ENCODE results near the gene EEF1E1. TPM values are rescaled to one million over a fixed set of nuclear protein-coding genes. Genes with fewer than 3 reads are reported as not detected.

The EEF1E1 gene
- polyA plus RNA-seq, 1 donor from 2014 or later: 113 TPM

- no peak overlapping the region for H2AFZ ChIP-seq (ENCODE audit: low read depth, low read length)
- no peaks in the 10 kb centered on the region for H4K20me1 ChIP-seq (ENCODE audit: insufficient read depth)
- no peak overlapping the region for H3K9ac ChIP-seq (ENCODE audit: low read length)
- peaks cover 6% of the 10 kb centered on the region for H3K36me3 ChIP-seq (ENCODE audit: insufficient read depth, low read length)
- H3K79me2 ChIP-seq (replicated peaks; ENCODE audit: insufficient read depth, low read length): no peaks in the 10 kb centered on the region
- H3K9me2 ChIP-seq (ENCODE audit: insufficient read depth, low read length): no peaks in the 10 kb centered on the region
- no peaks in the 10 kb centered on the region for H3K9me3 ChIP-seq (ENCODE audit: low read length)
- no peak overlapping the region for H3K4me3 ChIP-seq (ENCODE audit: low read length)
- H3K27me3 ChIP-seq (ENCODE audit: insufficient read depth, low read depth, low read length): no peaks in the 10 kb centered on the region
- no peak for TF ChIP-seq MXI1 (conservative IDR thresholded peaks at IDR 0.05; ENCODE audit: poor library complexity, severe bottlenecking)
- no peak for TF ChIP-seq SMC3 (conservative IDR thresholded peaks at IDR 0.05; ENCODE audit: poor library complexity)
- no peak for TF ChIP-seq CTCF (IDR thresholded peaks at IDR 0.05; ENCODE audit: poor library complexity, severe bottlenecking)
- TF ChIP-seq EP300 (conservative IDR thresholded peaks at IDR 0.05; ENCODE audit: poor library complexity, severe bottlenecking): no peak
- no peak for TF ChIP-seq POLR2AphosphoS5 (IDR thresholded peaks at IDR 0.05)
- TF ChIP-seq EZH2 (IDR thresholded peaks at IDR 0.05; ENCODE audit: borderline replicate concordance, insufficient read depth, low read length, poor library complexity, severe bottlenecking): no peak
- no peak for TF ChIP-seq TAF1 (IDR thresholded peaks at IDR 0.05; ENCODE audit: low read depth)
- TF ChIP-seq RAD21 (conservative IDR thresholded peaks at IDR 0.05): no peak
- TF ChIP-seq REST (IDR thresholded peaks at IDR 0.05; ENCODE audit: borderline replicate concordance): no peak
- H3F3A ChIP-seq (ENCODE audit: insufficient read depth, low read length, poor library complexity, severe bottlenecking): no peaks in the 10 kb centered on the region
- H3K27ac ChIP-seq (ENCODE audit: low read length): no peak overlapping the region
- H3K4me2 ChIP-seq (ENCODE audit: low read length): no peak overlapping the region
These were observed 17.3 kb downstream of the EEF1E1 start for GRCh38 chr6:8085053-8085511.

- Histone ChIP-seq H3K79me2 (replicated peaks; ENCODE audit: insufficient read depth, low read length) (no peaks in the 10 kb centered on the region), H3K36me3 (ENCODE audit: insufficient read depth, low read length) (peaks cover 6% of the 10 kb centered on the region)
- TF ChIP-seq CTCF (IDR thresholded peaks at IDR 0.05; ENCODE audit: poor library complexity, severe bottlenecking): no peak
- TF ChIP-seq TAF1 (IDR thresholded peaks at IDR 0.05; ENCODE audit: low read depth): no peak
- no peak for TF ChIP-seq REST (IDR thresholded peaks at IDR 0.05; ENCODE audit: borderline replicate concordance)
- TF ChIP-seq POLR2AphosphoS5 (IDR thresholded peaks at IDR 0.05): no peak
- TF ChIP-seq MXI1 (conservative IDR thresholded peaks at IDR 0.05; ENCODE audit: poor library complexity, severe bottlenecking): no peak
- no peak for TF ChIP-seq EP300 (conservative IDR thresholded peaks at IDR 0.05; ENCODE audit: poor library complexity, severe bottlenecking)
These were observed 17.8 kb downstream of the EEF1E1 start for GRCh38 chr6:8084586-8084985.

More at GRCh38 chr6:8084586-8084985, 17.8 kb downstream of the EEF1E1 start:
- Histone ChIP-seq H3K9me2 (ENCODE audit: insufficient read depth, low read length) (no peaks in the 10 kb centered on the region), H3K4me2 (ENCODE audit: low read length) (no peak overlapping the region), H3K9ac (ENCODE audit: low read length) (no peak overlapping the region), H2AFZ (ENCODE audit: low read depth, low read length) (no peak overlapping the region), H3K4me3 (ENCODE audit: low read length) (no peak overlapping the region), H3F3A (ENCODE audit: insufficient read depth, low read length, poor library complexity, severe bottlenecking) (no peaks in the 10 kb centered on the region), H3K27me3 (ENCODE audit: insufficient read depth, low read depth, low read length) (no peaks in the 10 kb centered on the region), H3K9me3 (ENCODE audit: low read length) (no peaks in the 10 kb centered on the region), H4K20me1 (ENCODE audit: insufficient read depth) (no peaks in the 10 kb centered on the region), H3K27ac (ENCODE audit: low read length) (no peak overlapping the region)
